Hepatocyte (in vitro differentiated cells): ENCODE measurements around the gene SLC22A12.

Experiments used
- CTCF ChIP-seq: fragments of 200-600 bp; sonication (generic); IDR thresholded peaks from 2 replicates; pipeline ENCODE4 v1.5.1; 2016; ENCODE audit warnings: antibody characterized with exemption, mild to moderate bottlenecking; ENCODE audit not compliant: poor library complexity
- EZH2 ChIP-seq: fragments of 200-600 bp; sonication (generic); IDR thresholded peaks from 2 replicates; pipeline ENCODE4 v1.6.1; 2016; ENCODE audit warnings: antibody characterized with exemption, mild to moderate bottlenecking, borderline replicate concordance

- TF ChIP-seq CTCF = no peak
- no peak for TF ChIP-seq EZH2
Measured at GRCh38 chr11:64598797-64599697, 8.0 kb downstream of the SLC22A12 start.
